ENCODE measurements around the gene CDH19.
"Not testable (repeated sequence)": the region's sequence is repeated elsewhere in the genome, so short reads cannot be mapped to it uniquely, and the experiment has no call there.

The CDH19 gene

GRCh38 chr18:66523219-66523991, 80.5 kb downstream of the CDH19 start:
- Histone ChIP-seq H3K36me3 (ENCODE audit: control insufficient read depth, insufficient read depth, low read length) (no peaks in the 10 kb centered on the region), H3K4me1 (ENCODE audit: control insufficient read depth, insufficient read depth, low read length, poor library complexity, severe bottlenecking) (no peaks in the 10 kb centered on the region), H3K27ac (ENCODE audit: low read depth, low read length, severe bottlenecking) (no peak overlapping the region), H3K4me3 (ENCODE audit: extremely low read depth, insufficient read depth, low read length, poor library complexity, severe bottlenecking) (no peak overlapping the region), H3K9me3 (ENCODE audit: control insufficient read depth, low read length) (no peaks in the 10 kb centered on the region)
- WGBS, 2 experiments (ENCODE audit: insufficient coverage in 2 of 2): 93 to 96% methylated on average over 7 to 13 of the region's 18 CpGs

- no peak overlapping the region for H3K27ac ChIP-seq (ENCODE audit: low read depth, low read length, severe bottlenecking)
- no CpG with 5 or more reads among the region's 1 CpG for WGBS, 2 experiments (ENCODE audit: insufficient coverage in 2 of 2)
- H3K9me3 ChIP-seq (ENCODE audit: control insufficient read depth, low read length): no peaks in the 10 kb centered on the region
- peaks cover 6% of the 10 kb centered on the region for H3K4me1 ChIP-seq (ENCODE audit: control insufficient read depth, insufficient read depth, low read length, poor library complexity, severe bottlenecking)
- H3K36me3 ChIP-seq (ENCODE audit: control insufficient read depth, insufficient read depth, low read length): no peaks in the 10 kb centered on the region
- H3K4me3 ChIP-seq (ENCODE audit: extremely low read depth, insufficient read depth, low read length, poor library complexity, severe bottlenecking): no peak overlapping the region
Measured at GRCh38 chr18:66513996-66514395, 89.9 kb downstream of the CDH19 start.

- Histone ChIP-seq H3K36me3 (ENCODE audit: control insufficient read depth, insufficient read depth, low read length) (no peaks in the 10 kb centered on the region), H3K4me3 (ENCODE audit: extremely low read depth, insufficient read depth, low read length, poor library complexity, severe bottlenecking) (no peak overlapping the region), H3K4me1 (ENCODE audit: control insufficient read depth, insufficient read depth, low read length, poor library complexity, severe bottlenecking) (peaks cover 6% of the 10 kb centered on the region), H3K9me3 (ENCODE audit: control insufficient read depth, low read length) (no peaks in the 10 kb centered on the region), H3K27ac (ENCODE audit: low read depth, low read length, severe bottlenecking) (peak overlapping the region; percentile 24)
Measured at GRCh38 chr18:66511792-66512191, 92.1 kb downstream of the CDH19 start.

- Histone ChIP-seq H3K9me3 (ENCODE audit: control insufficient read depth, low read length) (no peaks in the 10 kb centered on the region), H3K4me1 (ENCODE audit: control insufficient read depth, insufficient read depth, low read length, poor library complexity, severe bottlenecking) (peaks cover 6% of the 10 kb centered on the region), H3K27ac (ENCODE audit: low read depth, low read length, severe bottlenecking) (no peak overlapping the region), H3K36me3 (ENCODE audit: control insufficient read depth, insufficient read depth, low read length) (no peaks in the 10 kb centered on the region), H3K4me3 (ENCODE audit: extremely low read depth, insufficient read depth, low read length, poor library complexity, severe bottlenecking) (no peak overlapping the region)
- WGBS, 2 experiments (ENCODE audit: insufficient coverage in 2 of 2): no CpG with 5 or more reads among the region's 2 CpGs
Measured at GRCh38 chr18:66511289-66511688, 92.6 kb downstream of the CDH19 start.

GRCh38 chr18:66510357-66511045, 93.4 kb downstream of the CDH19 start:
- 83 to 100% methylated on average over 1 to 2 of the region's 5 CpGs for WGBS, 2 experiments (ENCODE audit: insufficient coverage in 2 of 2)
- no peak overlapping the region for H3K27ac ChIP-seq (ENCODE audit: low read depth, low read length, severe bottlenecking)
- H3K4me3 ChIP-seq (ENCODE audit: extremely low read depth, insufficient read depth, low read length, poor library complexity, severe bottlenecking): no peak overlapping the region

GRCh38 chr18:66508937-66509336, 95.0 kb downstream of the CDH19 start:
- Histone ChIP-seq H3K9me3 (ENCODE audit: control insufficient read depth, low read length) (no peaks in the 10 kb centered on the region), H3K4me1 (ENCODE audit: control insufficient read depth, insufficient read depth, low read length, poor library complexity, severe bottlenecking) (peaks cover 6% of the 10 kb centered on the region), H3K4me3 (ENCODE audit: extremely low read depth, insufficient read depth, low read length, poor library complexity, severe bottlenecking) (no peak overlapping the region), H3K36me3 (ENCODE audit: control insufficient read depth, insufficient read depth, low read length) (no peaks in the 10 kb centered on the region), H3K27ac (ENCODE audit: low read depth, low read length, severe bottlenecking) (no peak overlapping the region)
- WGBS, 2 experiments (ENCODE audit: insufficient coverage in 2 of 2): no CpG with 5 or more reads among the region's 3 CpGs

More at GRCh38 chr18:66510357-66511045, 93.4 kb downstream of the CDH19 start:
- no peaks in the 10 kb centered on the region for H3K9me3 ChIP-seq (ENCODE audit: control insufficient read depth, low read length)
- H3K36me3 ChIP-seq (ENCODE audit: control insufficient read depth, insufficient read depth, low read length): no peaks in the 10 kb centered on the region
- peaks cover 6% of the 10 kb centered on the region for H3K4me1 ChIP-seq (ENCODE audit: control insufficient read depth, insufficient read depth, low read length, poor library complexity, severe bottlenecking)

- H3K36me3 ChIP-seq (ENCODE audit: control insufficient read depth, insufficient read depth, low read length): no peaks in the 10 kb centered on the region
- H3K4me3 ChIP-seq (ENCODE audit: extremely low read depth, insufficient read depth, low read length, poor library complexity, severe bottlenecking): no peak overlapping the region
- peaks cover 6% of the 10 kb centered on the region for H3K4me1 ChIP-seq (ENCODE audit: control insufficient read depth, insufficient read depth, low read length, poor library complexity, severe bottlenecking)
- H3K9me3 ChIP-seq (ENCODE audit: control insufficient read depth, low read length): no peaks in the 10 kb centered on the region
- no peak overlapping the region for H3K27ac ChIP-seq (ENCODE audit: low read depth, low read length, severe bottlenecking)
- no CpG with 5 or more reads among the region's 1 CpG for WGBS, 2 experiments (ENCODE audit: insufficient coverage in 2 of 2)
Measured at GRCh38 chr18:66506178-66506577, 97.7 kb downstream of the CDH19 start.

- 87 to 98% methylated on average over 3 to 6 of the region's 6 CpGs for WGBS, 2 experiments (ENCODE audit: insufficient coverage in 2 of 2)
- Histone ChIP-seq H3K9me3 (ENCODE audit: control insufficient read depth, low read length) (no peaks in the 10 kb centered on the region), H3K27ac (ENCODE audit: low read depth, low read length, severe bottlenecking) (no peak overlapping the region), H3K4me1 (ENCODE audit: control insufficient read depth, insufficient read depth, low read length, poor library complexity, severe bottlenecking) (no peaks in the 10 kb centered on the region), H3K36me3 (ENCODE audit: control insufficient read depth, insufficient read depth, low read length) (no peaks in the 10 kb centered on the region), H3K4me3 (ENCODE audit: extremely low read depth, insufficient read depth, low read length, poor library complexity, severe bottlenecking) (no peak overlapping the region)
Measured at GRCh38 chr18:66497351-66497750, 106.5 kb downstream of the CDH19 start.

- H3K36me3 ChIP-seq (ENCODE audit: control insufficient read depth, insufficient read depth, low read length): no peaks in the 10 kb centered on the region
- no peaks in the 10 kb centered on the region for H3K4me1 ChIP-seq (ENCODE audit: control insufficient read depth, insufficient read depth, low read length, poor library complexity, severe bottlenecking)
- no peak overlapping the region for H3K27ac ChIP-seq (ENCODE audit: low read depth, low read length, severe bottlenecking)
- 43% methylated on average over 1 of the region's 3 CpGs; no CpG with 5 or more reads in 1 of the 2 experiments for WGBS, 2 experiments (ENCODE audit: insufficient coverage in 2 of 2)
- no peak overlapping the region for H3K4me3 ChIP-seq (ENCODE audit: extremely low read depth, insufficient read depth, low read length, poor library complexity, severe bottlenecking)
- H3K9me3 ChIP-seq (ENCODE audit: control insufficient read depth, low read length): no peaks in the 10 kb centered on the region
Measured at GRCh38 chr18:66495844-66496243, 108.0 kb downstream of the CDH19 start.

- Histone ChIP-seq H3K36me3 (ENCODE audit: control insufficient read depth, insufficient read depth, low read length) (no peaks in the 10 kb centered on the region), H3K27ac (ENCODE audit: low read depth, low read length, severe bottlenecking) (no peak overlapping the region), H3K4me3 (ENCODE audit: extremely low read depth, insufficient read depth, low read length, poor library complexity, severe bottlenecking) (no peak overlapping the region), H3K9me3 (ENCODE audit: control insufficient read depth, low read length) (no peaks in the 10 kb centered on the region), H3K4me1 (ENCODE audit: control insufficient read depth, insufficient read depth, low read length, poor library complexity, severe bottlenecking) (no peaks in the 10 kb centered on the region)
- WGBS, 2 experiments (ENCODE audit: insufficient coverage in 2 of 2): 83 to 86% methylated on average over 1 of the region's 3 CpGs
Measured at GRCh38 chr18:66473882-66474281, 130.0 kb downstream of the CDH19 start.

- H3K4me1 ChIP-seq (ENCODE audit: control insufficient read depth, insufficient read depth, low read length, poor library complexity, severe bottlenecking); H3K36me3 ChIP-seq (ENCODE audit: control insufficient read depth, insufficient read depth, low read length); H3K9me3 ChIP-seq (ENCODE audit: control insufficient read depth, low read length); H3K4me3 ChIP-seq (ENCODE audit: extremely low read depth, insufficient read depth, low read length, poor library complexity, severe bottlenecking); H3K27ac ChIP-seq (ENCODE audit: low read depth, low read length, severe bottlenecking): not testable (repeated sequence)
- WGBS, 2 experiments (ENCODE audit: insufficient coverage in 2 of 2): 60 to 100% methylated on average over 1 of the region's 5 CpGs
Measured at GRCh38 chr18:66466184-66466583, 137.7 kb downstream of the CDH19 start.
